Panc1 (cell line): ENCODE data around the gene PARD3. TPM values are rescaled to one million over a fixed set of nuclear protein-coding genes. Genes with fewer than 3 reads are reported as not detected.

Source experiments
- ATAC-seq: fragments of 200-7000 bp; cut with Tn5 transposase; 2 replicates; pipeline ENCODE4 v1.9.1; 2020; ENCODE audit warnings: mild to moderate bottlenecking, moderate library complexity
- BruUV-seq: library from RNA; stranded (reverse); fragments of 400-500 nt; replicated peaks from 2 replicates; lab custom pipeline; 2021; lab: Mats Ljungman, UMichigan
- CTCF ChIA-PET: fragments of 300-600 bp; sonication (Branson Sonifier 250); formaldehyde crosslinking; loops from one replicate; lab custom pipeline; 2022; ENCODE audit warnings: antibody characterized with exemption; lab: Charles Lee
- POLR2A ChIA-PET: fragments of 300-600 bp; sonication (Branson Sonifier 250); formaldehyde crosslinking; loops from one replicate; lab custom pipeline; 2022; ENCODE audit warnings: antibody characterized with exemption; lab: Charles Lee
- DNase-seq: peaks from one replicate; pipeline ENCODE4 v3.0.0-alpha.2; 2010; ENCODE audit warnings: low read depth, low spot score
- H3K27ac ChIP-seq: 2 replicates; pipeline ENCODE4 v1.5.1; 2011; ENCODE audit warnings: mild to moderate bottlenecking, low read length, inconsistent platforms
- H3K27me3 ChIP-seq: fragments of 200-500 bp; sonication (Bioruptor generic); 2 replicates; pipeline ENCODE4 v1.6.0; 2014; ENCODE audit warnings: low read length, inconsistent platforms; ENCODE audit not compliant: control insufficient read depth, insufficient read depth
- H3K36me3 ChIP-seq: fragments of 200-500 bp; sonication (Bioruptor generic); 2 replicates; pipeline ENCODE4 v1.5.1; 2014; ENCODE audit warnings: inconsistent platforms, mild to moderate bottlenecking, low read length, moderate library complexity; ENCODE audit not compliant: control insufficient read depth, insufficient read depth
- H3K4me1 ChIP-seq: 2 replicates; pipeline ENCODE4 v1.5.1; 2011; ENCODE audit warnings: inconsistent platforms, mild to moderate bottlenecking, low read length, moderate library complexity; ENCODE audit not compliant: control insufficient read depth, insufficient read depth
- H3K4me3 ChIP-seq, 2 experiments: 2 replicates each; pipeline ENCODE4 v1.5.1; 2011 to 2012; ENCODE audit warnings: low read depth in 2 of 2, low read length in 2 of 2, mild to moderate bottlenecking in 2 of 2, inconsistent platforms in 1 of 2, moderate library complexity in 1 of 2
- H3K9me3 ChIP-seq: fragments of 200-500 bp; sonication (Bioruptor generic); 2 replicates; pipeline ENCODE4 v1.5.1; 2014; ENCODE audit warnings: low read depth, mild to moderate bottlenecking, inconsistent platforms, low read length, moderate library complexity; ENCODE audit not compliant: control insufficient read depth, insufficient read depth
- POLR2AphosphoS5 ChIP-seq: IDR thresholded peaks from 2 replicates; pipeline ENCODE4 v1.6.1; 2012; ENCODE audit warnings: mild to moderate bottlenecking, low read depth, low read length, moderate library complexity
- SIN3A ChIP-seq: IDR thresholded peaks from 2 replicates; pipeline ENCODE4 v1.6.1; 2012; ENCODE audit warnings: low read depth, mild to moderate bottlenecking, low read length, moderate library complexity, borderline replicate concordance; ENCODE audit not compliant: insufficient read depth
- TCF7L2 ChIP-seq: IDR thresholded peaks from 2 replicates; pipeline ENCODE4 v1.6.1; 2011; ENCODE audit warnings: mild to moderate bottlenecking, low read depth, low read length, inconsistent platforms
- in situ Hi-C: cut with HindIII; loops from 2 replicates; pipeline ENCODE4 v1.10.0; 2016; ENCODE audit warnings: low sequenced_read_pairs, low pct_unique_long_range_greater_than_20kb
- intact Hi-C: fragments of 100-400 bp; cut with micrococcal nuclease; formaldehyde crosslinking; loops from one replicate; pipeline ENCODE4 v1.10.0; 2022; ENCODE audit not compliant: unreplicated experiment
- total RNA-seq: library from RNA; stranded (reverse); gene quantifications from one replicate; pipeline ENCODE4 v1.2.1, GENCODE V29; 2021; ENCODE audit not compliant: unreplicated experiment
- TF ChIP-seq, protein P1 (sequence below), 2 experiments: IDR thresholded peaks; 2 replicates each; pipeline ENCODE4 v1.6.1; 2011 to 2012; ENCODE audit warnings: low read depth in 2 of 2, control low read depth in 1 of 2, low read length in 1 of 2, mild to moderate bottlenecking in 1 of 2, moderate library complexity in 1 of 2; ENCODE audit not compliant: insufficient read depth in 1 of 2
- TF ChIP-seq, protein P2 (sequence below): fragments of 450-650 bp; IDR thresholded peaks from 2 replicates; pipeline ENCODE4 v1.5.1; 2017; ENCODE audit warnings: mild to moderate bottlenecking

The PARD3 gene
- total RNA-seq, 1 experiment from 2014 or later = 29.8 TPM

GRCh38 chr10:34169677-34170076 is 645.4 kb downstream of the PARD3 start:
- intact Hi-C loops = no loop called here
- no peak for ATAC-seq
- POLR2A ChIA-PET = no interaction called here
- Histone ChIP-seq H3K9me3 (no peaks in the 10 kb centered on the region), H3K36me3 (no peaks in the 10 kb centered on the region), H3K27me3 (no peaks in the 10 kb centered on the region), H3K4me3 (no peak overlapping the region), H3K4me1 (no peaks in the 10 kb centered on the region), H3K27ac (no peak overlapping the region)
- CTCF ChIA-PET = no interaction called here
- in situ Hi-C loops = no loop called here
- DNase-seq = no peak
- TF ChIP-seq, protein P1, sequence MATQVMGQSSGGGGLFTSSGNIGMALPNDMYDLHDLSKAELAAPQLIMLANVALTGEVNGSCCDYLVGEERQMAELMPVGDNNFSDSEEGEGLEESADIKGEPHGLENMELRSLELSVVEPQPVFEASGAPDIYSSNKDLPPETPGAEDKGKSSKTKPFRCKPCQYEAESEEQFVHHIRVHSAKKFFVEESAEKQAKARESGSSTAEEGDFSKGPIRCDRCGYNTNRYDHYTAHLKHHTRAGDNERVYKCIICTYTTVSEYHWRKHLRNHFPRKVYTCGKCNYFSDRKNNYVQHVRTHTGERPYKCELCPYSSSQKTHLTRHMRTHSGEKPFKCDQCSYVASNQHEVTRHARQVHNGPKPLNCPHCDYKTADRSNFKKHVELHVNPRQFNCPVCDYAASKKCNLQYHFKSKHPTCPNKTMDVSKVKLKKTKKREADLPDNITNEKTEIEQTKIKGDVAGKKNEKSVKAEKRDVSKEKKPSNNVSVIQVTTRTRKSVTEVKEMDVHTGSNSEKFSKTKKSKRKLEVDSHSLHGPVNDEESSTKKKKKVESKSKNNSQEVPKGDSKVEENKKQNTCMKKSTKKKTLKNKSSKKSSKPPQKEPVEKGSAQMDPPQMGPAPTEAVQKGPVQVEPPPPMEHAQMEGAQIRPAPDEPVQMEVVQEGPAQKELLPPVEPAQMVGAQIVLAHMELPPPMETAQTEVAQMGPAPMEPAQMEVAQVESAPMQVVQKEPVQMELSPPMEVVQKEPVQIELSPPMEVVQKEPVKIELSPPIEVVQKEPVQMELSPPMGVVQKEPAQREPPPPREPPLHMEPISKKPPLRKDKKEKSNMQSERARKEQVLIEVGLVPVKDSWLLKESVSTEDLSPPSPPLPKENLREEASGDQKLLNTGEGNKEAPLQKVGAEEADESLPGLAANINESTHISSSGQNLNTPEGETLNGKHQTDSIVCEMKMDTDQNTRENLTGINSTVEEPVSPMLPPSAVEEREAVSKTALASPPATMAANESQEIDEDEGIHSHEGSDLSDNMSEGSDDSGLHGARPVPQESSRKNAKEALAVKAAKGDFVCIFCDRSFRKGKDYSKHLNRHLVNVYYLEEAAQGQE (IDR thresholded peaks at IDR 0.05; ENCODE audit: insufficient read depth in 1 of 2, low read depth in 2 of 2, low read length in 1 of 2) = no peak
- TF ChIP-seq POLR2AphosphoS5 (no peak), SIN3A (no peak), TCF7L2 (no peak)
- TF ChIP-seq, protein P2, sequence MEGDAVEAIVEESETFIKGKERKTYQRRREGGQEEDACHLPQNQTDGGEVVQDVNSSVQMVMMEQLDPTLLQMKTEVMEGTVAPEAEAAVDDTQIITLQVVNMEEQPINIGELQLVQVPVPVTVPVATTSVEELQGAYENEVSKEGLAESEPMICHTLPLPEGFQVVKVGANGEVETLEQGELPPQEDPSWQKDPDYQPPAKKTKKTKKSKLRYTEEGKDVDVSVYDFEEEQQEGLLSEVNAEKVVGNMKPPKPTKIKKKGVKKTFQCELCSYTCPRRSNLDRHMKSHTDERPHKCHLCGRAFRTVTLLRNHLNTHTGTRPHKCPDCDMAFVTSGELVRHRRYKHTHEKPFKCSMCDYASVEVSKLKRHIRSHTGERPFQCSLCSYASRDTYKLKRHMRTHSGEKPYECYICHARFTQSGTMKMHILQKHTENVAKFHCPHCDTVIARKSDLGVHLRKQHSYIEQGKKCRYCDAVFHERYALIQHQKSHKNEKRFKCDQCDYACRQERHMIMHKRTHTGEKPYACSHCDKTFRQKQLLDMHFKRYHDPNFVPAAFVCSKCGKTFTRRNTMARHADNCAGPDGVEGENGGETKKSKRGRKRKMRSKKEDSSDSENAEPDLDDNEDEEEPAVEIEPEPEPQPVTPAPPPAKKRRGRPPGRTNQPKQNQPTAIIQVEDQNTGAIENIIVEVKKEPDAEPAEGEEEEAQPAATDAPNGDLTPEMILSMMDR = no peak
- BruUV-seq = no TSS peak

DNA sequence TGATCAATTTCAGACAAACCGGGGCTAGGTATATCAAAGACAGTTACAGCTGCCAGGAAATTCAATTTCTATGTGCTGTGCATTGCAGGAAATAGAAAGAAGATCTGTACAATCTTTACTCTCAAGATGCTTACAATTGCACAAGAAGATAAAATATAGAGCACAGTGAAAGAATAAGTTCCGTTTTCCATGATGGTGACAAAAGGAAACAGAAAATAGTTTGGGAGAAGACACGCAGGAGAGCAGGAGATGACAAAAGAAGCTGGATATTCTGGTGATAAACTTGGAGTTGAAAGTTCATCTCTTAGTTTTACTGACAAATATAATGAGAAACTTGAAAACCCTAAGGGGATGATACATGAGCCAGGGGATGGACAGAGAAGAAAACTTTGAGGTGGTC is 646.0 kb downstream of the PARD3 start:
- intact Hi-C loops (no loop called here), in situ Hi-C loops (no loop called here)
- BruUV-seq = no TSS peak

DNA sequence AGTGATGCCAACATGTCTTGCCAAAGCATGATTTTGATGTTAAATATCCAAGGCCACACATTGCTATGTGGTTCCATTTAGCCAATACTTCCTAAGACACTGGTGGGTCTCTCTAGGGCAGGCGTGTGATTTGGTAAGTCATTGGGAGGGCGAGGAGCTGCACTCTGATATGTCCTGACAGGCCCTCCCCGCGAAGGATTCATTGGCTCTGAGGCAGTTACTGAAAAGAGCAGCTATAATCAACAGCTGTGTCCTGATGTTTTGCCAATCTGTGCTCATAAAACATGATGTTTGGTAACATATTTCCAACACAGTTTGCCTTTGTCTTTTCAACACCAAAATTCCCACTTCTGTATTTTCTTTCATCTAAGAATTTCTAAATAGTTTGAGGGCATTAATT is 646.7 kb downstream of the PARD3 start:
- intact Hi-C loops = no loop called here
- Histone ChIP-seq H3K4me1 (no peaks in the 10 kb centered on the region), H3K36me3 (no peaks in the 10 kb centered on the region), H3K27ac (no peak overlapping the region), H3K9me3 (no peaks in the 10 kb centered on the region), H3K4me3 (no peak overlapping the region), H3K27me3 (no peaks in the 10 kb centered on the region)
- DNase-seq (no peak), ATAC-seq (no peak)
- BruUV-seq = no TSS peak
- in situ Hi-C loops = no loop called here
- TF ChIP-seq, protein P1 (IDR thresholded peaks at IDR 0.05; ENCODE audit: insufficient read depth in 1 of 2, low read depth in 2 of 2, low read length in 1 of 2) = no peak
- TF ChIP-seq POLR2AphosphoS5 (no peak), SIN3A (no peak), TCF7L2 (no peak)
- TF ChIP-seq, protein P2 = no peak
- CTCF ChIA-PET = no interaction called here
- POLR2A ChIA-PET = no interaction called here

More for the DNA sequence above, 646.0 kb downstream of the PARD3 start:
- ATAC-seq (no peak), DNase-seq (no peak)
- Histone ChIP-seq H3K9me3 (no peaks in the 10 kb centered on the region), H3K27me3 (no peaks in the 10 kb centered on the region), H3K4me3 (no peak overlapping the region), H3K27ac (no peak overlapping the region), H3K36me3 (no peaks in the 10 kb centered on the region), H3K4me1 (no peaks in the 10 kb centered on the region)
- TF ChIP-seq TCF7L2 = no peak
- ChIA-PET CTCF (no interaction called here), POLR2A (no interaction called here)
